SH-SY5Y (cell line): Measurements from ENCODE around the gene NFRKB.

Experiments used
- GATA2 ChIP-seq: IDR thresholded peaks from 2 replicates; pipeline ENCODE4 v1.6.1; 2011; ENCODE audit warnings: mild to moderate bottlenecking, low read depth, low read length
- GATA3 ChIP-seq: IDR thresholded peaks from 2 replicates; pipeline ENCODE4 v1.6.1; 2011; ENCODE audit warnings: low read depth, mild to moderate bottlenecking, low read length, moderate library complexity

- TF ChIP-seq GATA3 (no peak), GATA2 (no peak)
Measured at GRCh38 chr11:129865701-129866100, 29.7 kb downstream of the NFRKB start.
